Measurements from ENCODE around the gene AGPAT4.

GRCh38 chr6:161217628-161218027, 56.2 kb downstream of the AGPAT4 start:
- TF ChIP-seq CTCF (IDR thresholded peaks at IDR 0.05) (no peak), EP300 (IDR thresholded peaks at IDR 0.05) (no peak)
